ENCODE data around the gene SLX9.

Gene SLX9

DNA sequence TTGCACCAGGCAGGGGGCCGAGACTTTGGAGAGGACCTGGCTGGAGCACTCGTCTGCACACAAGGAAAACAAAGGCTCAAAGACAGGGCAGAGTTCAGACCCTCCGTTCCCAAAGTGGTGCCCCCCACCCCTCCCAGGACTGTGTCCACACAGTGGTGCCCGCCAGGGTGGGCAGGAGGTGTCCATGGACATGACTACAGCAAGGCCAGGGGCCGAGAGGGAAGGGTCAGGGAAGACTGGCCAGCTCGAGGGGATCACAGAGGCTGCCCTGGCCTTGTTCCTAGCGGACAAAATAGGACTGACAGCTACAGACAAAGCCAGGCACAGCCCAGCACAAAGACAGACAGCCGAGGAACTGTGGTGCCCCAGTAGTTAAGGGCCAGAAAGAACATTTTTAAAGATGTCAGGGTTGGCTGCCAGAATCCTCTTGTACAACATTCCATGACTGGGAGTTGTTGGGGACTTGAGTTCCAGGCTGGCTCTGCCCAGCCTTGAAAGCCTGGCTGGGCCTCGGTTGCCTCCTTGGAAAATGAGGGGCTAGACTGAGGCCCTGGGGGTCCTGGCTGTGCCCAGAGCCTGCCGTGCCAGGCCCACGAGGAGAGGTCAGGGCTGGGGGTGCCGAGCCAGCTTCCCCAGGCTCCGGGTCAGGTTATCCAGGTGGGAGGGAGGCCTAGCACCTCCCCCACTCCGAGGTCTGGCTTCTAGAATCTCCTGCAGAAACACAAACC is 63.7 kb downstream of the SLX9 start:
- Histone ChIP-seq H3F3A (ENCODE audit: control insufficient read depth, insufficient read depth) (no peaks in the 10 kb centered on the region), H3K9me3 (ENCODE audit: control insufficient read depth, insufficient read depth, low read length) (no peaks in the 10 kb centered on the region), H4K20me1 (ENCODE audit: control insufficient read depth, insufficient read depth, low read depth, low read length) (no peaks in the 10 kb centered on the region), H3K4me3 (ENCODE audit: low read length) (no peak overlapping the region), H3K4me1 (ENCODE audit: control insufficient read depth, low read length) (no peaks in the 10 kb centered on the region), H3K27ac (ENCODE audit: low read depth, low read length) (no peak overlapping the region), H3K9me2 (replicated peaks; ENCODE audit: control insufficient read depth, low read length) (no peaks in the 10 kb centered on the region), H3K4me2 (ENCODE audit: low read length) (no peak overlapping the region), H3K79me2 (ENCODE audit: control insufficient read depth, low read length) (no peaks in the 10 kb centered on the region), H3K36me3 (ENCODE audit: control insufficient read depth, low read length) (no peaks in the 10 kb centered on the region), H3K27me3 (ENCODE audit: control insufficient read depth, low read length) (peaks cover 7% of the 10 kb centered on the region; the same call in 1 of the 2 replicates)
- no peak for TF ChIP-seq EZH2phosphoT487 (IDR thresholded peaks at IDR 0.05; ENCODE audit: borderline replicate concordance, low read length)
- TF ChIP-seq, protein P1, sequence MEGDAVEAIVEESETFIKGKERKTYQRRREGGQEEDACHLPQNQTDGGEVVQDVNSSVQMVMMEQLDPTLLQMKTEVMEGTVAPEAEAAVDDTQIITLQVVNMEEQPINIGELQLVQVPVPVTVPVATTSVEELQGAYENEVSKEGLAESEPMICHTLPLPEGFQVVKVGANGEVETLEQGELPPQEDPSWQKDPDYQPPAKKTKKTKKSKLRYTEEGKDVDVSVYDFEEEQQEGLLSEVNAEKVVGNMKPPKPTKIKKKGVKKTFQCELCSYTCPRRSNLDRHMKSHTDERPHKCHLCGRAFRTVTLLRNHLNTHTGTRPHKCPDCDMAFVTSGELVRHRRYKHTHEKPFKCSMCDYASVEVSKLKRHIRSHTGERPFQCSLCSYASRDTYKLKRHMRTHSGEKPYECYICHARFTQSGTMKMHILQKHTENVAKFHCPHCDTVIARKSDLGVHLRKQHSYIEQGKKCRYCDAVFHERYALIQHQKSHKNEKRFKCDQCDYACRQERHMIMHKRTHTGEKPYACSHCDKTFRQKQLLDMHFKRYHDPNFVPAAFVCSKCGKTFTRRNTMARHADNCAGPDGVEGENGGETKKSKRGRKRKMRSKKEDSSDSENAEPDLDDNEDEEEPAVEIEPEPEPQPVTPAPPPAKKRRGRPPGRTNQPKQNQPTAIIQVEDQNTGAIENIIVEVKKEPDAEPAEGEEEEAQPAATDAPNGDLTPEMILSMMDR (IDR thresholded peaks at IDR 0.05; ENCODE audit: low read depth, low read length, poor library complexity, severe bottlenecking): no peak

DNA sequence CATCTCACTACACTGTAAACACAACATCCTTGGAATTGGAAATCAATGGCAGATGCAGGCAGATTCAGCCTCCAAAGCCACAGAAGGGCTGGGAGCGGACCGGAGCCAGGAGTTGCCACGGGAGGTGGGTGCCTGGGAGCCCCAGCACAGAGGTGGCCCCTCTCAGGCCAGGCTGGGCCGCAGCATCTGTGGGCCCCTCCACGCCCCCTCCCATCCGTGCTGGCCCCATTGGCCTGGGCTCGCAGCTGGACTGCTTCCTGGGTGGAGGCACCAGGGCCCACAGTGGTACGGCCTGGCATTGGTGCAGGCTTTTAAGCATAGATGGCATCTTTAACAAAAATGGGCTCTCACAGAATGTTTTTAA is 64.2 kb downstream of the SLX9 start:
- H3K4me2 ChIP-seq (ENCODE audit: low read length): no peak overlapping the region
- H3K4me1 ChIP-seq (ENCODE audit: control insufficient read depth, low read length): no peaks in the 10 kb centered on the region
- no peak overlapping the region for H3K4me3 ChIP-seq (ENCODE audit: low read length)
- H3K27ac ChIP-seq (ENCODE audit: low read depth, low read length): no peak overlapping the region
- H3K9me2 ChIP-seq (replicated peaks; ENCODE audit: control insufficient read depth, low read length): no peaks in the 10 kb centered on the region
- H3K27me3 ChIP-seq (ENCODE audit: control insufficient read depth, low read length): peaks cover 7% of the 10 kb centered on the region; the same call in 1 of the 2 replicates
- H3F3A ChIP-seq (ENCODE audit: control insufficient read depth, insufficient read depth): no peaks in the 10 kb centered on the region
- H3K9me3 ChIP-seq (ENCODE audit: control insufficient read depth, insufficient read depth, low read length): no peaks in the 10 kb centered on the region
- H3K36me3 ChIP-seq (ENCODE audit: control insufficient read depth, low read length): no peaks in the 10 kb centered on the region
- no peak for TF ChIP-seq EZH2phosphoT487 (IDR thresholded peaks at IDR 0.05; ENCODE audit: borderline replicate concordance, low read length)
- TF ChIP-seq, protein P1 (IDR thresholded peaks at IDR 0.05; ENCODE audit: low read depth, low read length, poor library complexity, severe bottlenecking): no peak
- no peaks in the 10 kb centered on the region for H3K79me2 ChIP-seq (ENCODE audit: control insufficient read depth, low read length)
- H4K20me1 ChIP-seq (ENCODE audit: control insufficient read depth, insufficient read depth, low read depth, low read length): no peaks in the 10 kb centered on the region

DNA sequence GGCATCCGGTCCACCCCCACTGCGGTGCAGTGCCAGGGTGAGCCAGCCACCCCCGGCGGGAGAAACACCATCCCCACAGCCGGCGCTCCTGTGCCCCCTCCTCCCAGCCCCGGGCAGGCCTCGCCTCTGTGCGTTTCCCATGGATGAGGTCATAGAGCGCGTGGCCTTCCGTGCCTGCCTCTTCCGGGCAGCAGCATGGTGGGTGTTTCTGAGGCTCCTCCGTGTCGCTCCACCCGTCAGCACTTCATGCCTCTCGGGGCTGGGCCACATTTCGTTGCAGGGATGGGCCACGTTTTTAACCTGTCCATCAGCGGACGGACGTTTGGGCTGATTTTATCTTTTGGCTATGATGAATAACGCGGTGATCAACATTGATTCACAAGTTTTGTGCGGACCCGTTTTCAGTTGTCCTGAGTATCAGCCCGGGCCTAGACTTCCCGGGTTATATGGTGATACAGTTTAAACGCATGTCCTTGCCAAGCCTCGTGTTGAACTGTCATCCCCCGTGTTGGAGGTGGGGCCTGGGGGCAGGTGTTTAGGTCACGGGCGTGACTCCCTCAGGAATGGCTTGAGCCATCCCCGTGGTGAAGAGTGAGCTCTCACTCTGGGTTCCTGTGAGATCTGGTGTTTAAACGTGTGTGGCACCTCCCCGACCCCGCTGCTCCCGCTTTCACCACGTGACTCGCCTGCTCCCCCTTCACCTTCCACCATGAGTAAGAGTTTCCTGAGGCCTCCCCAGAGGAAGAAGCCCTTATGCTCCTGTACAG is 64.8 kb downstream of the SLX9 start:
- no peaks in the 10 kb centered on the region for H3K79me2 ChIP-seq (ENCODE audit: control insufficient read depth, low read length)
- H3K27me3 ChIP-seq (ENCODE audit: control insufficient read depth, low read length): peaks cover 6% of the 10 kb centered on the region; the same call in 1 of the 2 replicates
- no peak overlapping the region for H3K4me2 ChIP-seq (ENCODE audit: low read length)
- no peaks in the 10 kb centered on the region for H3K36me3 ChIP-seq (ENCODE audit: control insufficient read depth, low read length)
- no peaks in the 10 kb centered on the region for H3K9me2 ChIP-seq (replicated peaks; ENCODE audit: control insufficient read depth, low read length)
- TF ChIP-seq, protein P1 (IDR thresholded peaks at IDR 0.05; ENCODE audit: low read depth, low read length, poor library complexity, severe bottlenecking): no peak
- TF ChIP-seq EZH2phosphoT487 (IDR thresholded peaks at IDR 0.05; ENCODE audit: borderline replicate concordance, low read length): no peak
- H3K27ac ChIP-seq (ENCODE audit: low read depth, low read length): no peak overlapping the region
- H3F3A ChIP-seq (ENCODE audit: control insufficient read depth, insufficient read depth): no peaks in the 10 kb centered on the region
- no peak overlapping the region for H3K4me3 ChIP-seq (ENCODE audit: low read length)
- no peaks in the 10 kb centered on the region for H4K20me1 ChIP-seq (ENCODE audit: control insufficient read depth, insufficient read depth, low read depth, low read length)
- no peaks in the 10 kb centered on the region for H3K9me3 ChIP-seq (ENCODE audit: control insufficient read depth, insufficient read depth, low read length)
- no peaks in the 10 kb centered on the region for H3K4me1 ChIP-seq (ENCODE audit: control insufficient read depth, low read length)
